GM15510 (cell line): ENCODE results near the gene POFUT1.

ENCODE experiments used
- POLR2A ChIP-seq: IDR thresholded peaks from 3 replicates; pipeline ENCODE4 v1.6.1; 2011; ENCODE audit warnings: borderline replicate concordance; ENCODE audit not compliant: insufficient read length; ENCODE audit errors: extremely low read depth

Gene POFUT1

DNA sequence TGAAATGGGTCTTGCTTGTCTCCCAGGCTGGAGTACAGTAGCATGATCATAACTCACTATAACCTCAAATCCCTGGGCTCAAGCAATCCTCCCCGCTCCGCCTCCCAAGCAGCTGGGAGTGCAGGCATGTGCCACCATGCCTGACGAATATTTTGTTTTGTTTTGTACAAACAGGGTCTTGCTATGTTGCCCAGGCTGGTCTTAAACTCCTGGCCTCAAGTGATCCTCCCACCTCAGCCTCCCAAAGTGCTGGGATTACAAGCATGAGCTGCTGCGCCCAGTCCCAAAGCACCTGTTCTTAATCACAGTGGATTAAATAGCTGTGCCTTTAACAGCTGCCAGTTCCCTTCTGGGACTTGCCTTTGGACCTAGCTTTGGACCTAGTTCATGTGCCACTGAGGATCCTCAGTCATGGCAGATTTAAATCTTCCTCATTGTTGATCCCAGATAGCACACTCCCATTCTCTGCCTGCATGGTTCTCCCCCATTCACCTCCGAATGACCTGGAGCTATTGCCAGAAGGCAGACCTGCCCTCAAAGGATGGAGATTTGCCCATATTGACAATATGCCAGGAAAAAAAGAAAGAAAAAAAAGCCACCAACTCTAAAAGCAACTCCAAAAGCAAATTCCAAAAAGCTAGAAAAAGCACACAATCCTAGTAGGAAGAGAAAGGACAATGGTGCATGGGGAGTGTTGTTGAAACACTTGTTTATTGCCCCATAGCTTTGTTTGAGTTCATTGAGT is 10.6 kb downstream of the POFUT1 start:
- TF ChIP-seq POLR2A, result no peak

DNA sequence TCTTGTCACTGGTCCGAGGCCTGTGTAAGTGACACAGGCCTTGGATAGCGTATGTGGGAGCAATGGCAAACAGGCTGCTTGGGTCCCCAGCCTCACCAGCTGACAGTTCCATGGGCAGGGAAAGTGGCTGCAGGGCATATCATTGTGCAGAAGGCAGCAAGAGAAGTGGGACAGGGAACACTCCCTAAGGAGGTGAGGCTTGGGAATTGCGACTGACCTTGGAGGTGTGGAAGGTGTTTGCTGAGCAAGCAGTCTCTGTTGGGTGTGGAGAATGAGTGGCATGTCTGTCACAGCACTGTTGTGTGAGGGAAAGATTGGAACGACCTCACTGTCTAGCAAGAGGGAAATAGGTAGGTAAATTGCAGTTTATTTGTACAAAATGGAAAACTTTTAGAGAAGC is 16.8 kb downstream of the POFUT1 start:
- TF ChIP-seq POLR2A, result no peak

GRCh38 chr20:32226391-32226790 is 18.7 kb downstream of the POFUT1 start:
- TF ChIP-seq POLR2A, result no peak

- TF ChIP-seq POLR2A, result no peak
These were observed 19.6 kb downstream of the POFUT1 start for GRCh38 chr20:32227306-32227705.

DNA sequence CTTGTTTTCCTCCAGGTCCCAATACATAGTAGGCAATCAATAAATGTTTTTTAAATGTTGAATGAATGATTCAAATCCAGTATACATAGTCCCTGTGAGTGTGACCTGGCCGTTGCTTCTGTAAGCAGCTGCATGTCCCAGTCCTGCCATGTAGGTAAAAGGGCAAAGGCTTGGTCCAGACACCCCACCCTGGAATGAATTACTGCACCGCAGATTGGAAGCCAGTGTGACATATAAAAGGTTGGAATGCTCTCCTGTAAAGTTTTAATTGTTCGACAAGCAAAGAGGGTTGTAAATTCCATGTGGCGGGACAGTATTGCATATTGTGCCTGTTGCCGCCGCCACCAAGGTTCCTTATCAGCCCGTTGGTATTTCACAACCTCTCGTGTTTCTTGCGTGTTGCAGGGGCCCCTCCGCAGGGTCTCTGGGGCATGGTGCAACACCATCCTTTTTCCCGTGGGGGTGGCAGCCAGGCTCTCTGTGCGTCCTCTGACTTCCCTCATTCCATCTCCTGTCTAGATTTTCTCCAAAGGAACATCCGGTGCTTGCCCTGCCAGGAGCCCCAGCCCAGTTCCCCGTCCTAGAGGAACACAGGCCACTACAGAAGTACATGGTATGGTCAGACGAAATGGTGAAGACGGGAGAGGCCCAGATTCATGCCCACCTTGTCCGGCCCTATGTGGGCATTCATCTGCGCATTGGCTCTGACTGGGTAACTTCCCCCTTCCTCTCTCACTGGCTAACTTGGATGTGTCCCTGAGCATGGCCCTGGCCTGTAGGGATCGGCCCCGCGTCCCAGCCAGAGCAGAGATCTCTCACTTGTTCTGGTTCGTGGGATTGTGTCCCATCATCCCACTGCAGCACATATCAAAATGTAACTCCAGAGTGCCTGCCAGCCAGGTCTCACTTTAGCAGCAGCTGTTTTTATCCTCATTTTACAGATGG is 20.3 kb downstream of the POFUT1 start:
- no peak for TF ChIP-seq POLR2A

- TF ChIP-seq POLR2A, result no peak
These were observed 21.6 kb downstream of the POFUT1 start for GRCh38 chr20:32229251-32229747.

DNA sequence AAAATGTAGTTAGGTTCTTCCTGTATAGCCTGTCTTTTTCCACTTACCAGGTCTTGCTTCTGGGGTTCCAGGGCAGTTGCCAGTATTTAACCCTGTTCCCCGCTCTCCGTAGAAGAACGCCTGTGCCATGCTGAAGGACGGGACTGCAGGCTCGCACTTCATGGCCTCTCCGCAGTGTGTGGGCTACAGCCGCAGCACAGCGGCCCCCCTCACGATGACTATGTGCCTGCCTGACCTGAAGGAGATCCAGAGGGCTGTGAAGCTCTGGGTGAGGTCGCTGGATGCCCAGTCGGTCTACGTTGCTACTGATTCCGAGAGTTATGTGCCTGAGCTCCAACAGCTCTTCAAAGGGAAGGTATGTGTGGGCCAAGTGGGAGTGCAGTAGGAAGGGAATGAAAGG is 23.0 kb downstream of the POFUT1 start:
- no peak for TF ChIP-seq POLR2A

DNA sequence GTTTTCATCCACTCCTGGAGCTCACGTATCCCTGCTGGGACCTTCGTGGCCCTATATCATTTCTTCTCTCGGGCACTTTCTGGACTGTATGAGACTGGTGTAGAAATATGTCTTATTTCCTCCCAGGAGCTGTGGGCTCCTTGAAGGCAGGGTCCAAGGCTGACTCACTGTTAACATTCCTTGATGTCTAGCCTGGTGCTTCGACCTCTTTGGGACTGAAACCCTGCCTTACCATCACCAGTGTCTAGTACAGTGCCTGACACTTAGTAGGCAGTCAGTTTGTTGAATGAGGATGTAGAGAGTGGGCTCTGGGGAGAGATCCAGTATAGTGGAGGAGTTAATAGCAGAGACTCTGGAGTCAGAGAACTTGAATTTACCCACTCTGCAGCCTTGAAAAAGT is 23.6 kb downstream of the POFUT1 start:
- TF ChIP-seq POLR2A, result no peak

DNA sequence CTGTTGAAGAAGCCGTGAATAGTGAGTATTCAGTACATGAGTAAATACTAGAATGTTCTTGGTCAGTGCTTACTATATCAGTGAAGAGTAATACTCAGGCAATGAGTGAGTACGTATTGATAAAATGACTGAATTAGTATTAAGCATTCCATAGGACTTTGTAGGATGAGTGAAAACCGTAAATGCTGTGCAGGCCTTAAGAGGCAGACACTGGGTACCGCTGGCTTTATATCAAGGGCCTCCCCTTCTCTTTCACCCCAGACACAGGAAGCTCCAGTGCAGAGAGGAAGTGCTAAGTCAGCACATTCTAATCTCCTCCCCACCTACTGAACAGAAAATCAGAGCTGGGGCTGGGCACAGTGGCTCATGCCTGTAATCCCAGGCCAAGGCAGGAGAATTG is 24.2 kb downstream of the POFUT1 start:
- no peak for TF ChIP-seq POLR2A

DNA sequence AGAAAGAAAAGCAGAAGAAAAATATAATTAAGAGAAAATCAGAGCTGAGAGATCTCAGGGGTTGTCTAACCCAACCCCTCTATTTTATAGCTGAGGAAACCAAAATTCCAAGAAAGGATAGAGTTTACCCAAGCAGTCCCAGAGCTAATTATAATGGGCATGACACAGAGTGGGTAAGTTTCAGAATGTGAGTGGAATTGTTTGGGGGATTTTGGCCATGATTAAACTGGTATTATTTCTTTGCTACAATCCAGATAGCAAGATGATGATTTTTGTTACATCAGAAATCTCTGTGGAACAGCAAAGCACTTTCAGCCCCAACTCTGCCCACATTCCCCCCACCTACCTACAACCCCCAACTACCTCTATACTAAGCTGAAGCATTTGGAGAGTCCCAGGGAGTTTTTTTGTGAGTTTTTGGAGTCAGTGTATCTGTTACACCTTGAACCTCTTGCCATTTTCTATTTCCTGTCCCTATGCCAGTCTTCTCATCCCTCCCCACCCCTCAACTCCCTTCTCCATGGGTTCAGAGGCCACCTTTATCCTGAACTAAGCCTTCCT is 24.7 kb downstream of the POFUT1 start:
- no peak for TF ChIP-seq POLR2A

- no peak for TF ChIP-seq POLR2A
These were observed 25.6 kb downstream of the POFUT1 start for GRCh38 chr20:32233286-32233685.

GRCh38 chr20:32234135-32234808 is 26.6 kb downstream of the POFUT1 start:
- no peak for TF ChIP-seq POLR2A

- TF ChIP-seq POLR2A, result no peak
These were observed 27.8 kb downstream of the POFUT1 start for GRCh38 chr20:32235331-32236047.

GRCh38 chr20:32236048-32236533 is 28.4 kb downstream of the POFUT1 start:
- TF ChIP-seq POLR2A, result no peak
